Uterus (tissue), 4 donors: ENCODE results near the gene HGFAC. TPM values are rescaled to one million over a fixed set of nuclear protein-coding genes. Genes with fewer than 3 reads are reported as not detected.
A peak's percentile ranks its signal among the peaks of the same experiment; 100 is the strongest.

Source experiments
- DNase-seq, 2 donors: peaks; one replicate each; pipeline ENCODE4 v3.0.0-alpha.2; 2019 to 2020
- H3K27ac ChIP-seq, 2 donors: fragments of 200-600 bp; sonication (generic); 1 replicate in 1 of 2; 2 replicates in 1 of 2; pipeline ENCODE4 v1.5.1; 2016 to 2018
- H3K27me3 ChIP-seq, 2 donors: fragments of 200-600 bp; sonication (generic); one replicate each; pipeline ENCODE4 v1.5.1; 2018 to 2019; ENCODE audit warnings: control low read depth in 1 of 2
- H3K36me3 ChIP-seq, 2 donors: fragments of 200-600 bp; sonication (generic); one replicate each; pipeline ENCODE4 v1.5.1; 2019; ENCODE audit warnings: control low read depth in 1 of 2
- H3K4me1 ChIP-seq, 2 donors: fragments of 200-600 bp; sonication (generic); one replicate each; pipeline ENCODE4 v1.5.1; 2018 to 2019; ENCODE audit warnings: control low read depth in 1 of 2
- H3K4me3 ChIP-seq, 2 donors: fragments of 200-600 bp; sonication (generic); 1 replicate in 1 of 2; 2 replicates in 1 of 2; pipeline ENCODE4 v1.5.1; 2018 to 2019; ENCODE audit warnings: mild to moderate bottlenecking in 1 of 2
- H3K9me3 ChIP-seq, 2 donors: fragments of 200-600 bp; sonication (generic); one replicate each; pipeline ENCODE4 v1.5.1; 2019; ENCODE audit warnings: control low read depth in 1 of 2
- POLR2A ChIP-seq, 2 donors: fragments of 450-650 bp; IDR thresholded peaks; one replicate each; pipeline ENCODE4 v1.6.1; 2016; ENCODE audit warnings: antibody characterized with exemption in 2 of 2, mild to moderate bottlenecking in 1 of 2, moderate library complexity in 1 of 2
- intact Hi-C: fragments of 100-400 bp; cut with DNase I; formaldehyde crosslinking; loops from one replicate; pipeline ENCODE4 v1.15.1; 2023; ENCODE audit warnings: low total_unique reads
- total RNA-seq, 4 donors: library from RNA; depleted of rRNA in 3 of 4; stranded (reverse); fragments of >200 nt in 3 of 4; gene quantifications; one replicate each; pipeline versions ENCODE4 v1.1.0 to v1.2.4, GENCODE V29; 2014 to 2023
- TF ChIP-seq, protein P1 (sequence below), 4 experiments: fragments of 200-600 bp in 2 of 4; fragments of 450-650 bp in 2 of 4; sonication (generic) in 2 of 4; IDR thresholded peaks; one replicate each; pipeline ENCODE4 v1.5.1; 2016 to 2019; ENCODE audit warnings: antibody characterized with exemption in 4 of 4, mild to moderate bottlenecking in 2 of 4, moderate library complexity in 1 of 4
- donor health status: DM: yes; HTN: yes; CAD: no.

The HGFAC gene
- total RNA-seq, 4 donors from 2014 or later: 0.28 to 3.1 TPM; not detected in 2

DNA sequence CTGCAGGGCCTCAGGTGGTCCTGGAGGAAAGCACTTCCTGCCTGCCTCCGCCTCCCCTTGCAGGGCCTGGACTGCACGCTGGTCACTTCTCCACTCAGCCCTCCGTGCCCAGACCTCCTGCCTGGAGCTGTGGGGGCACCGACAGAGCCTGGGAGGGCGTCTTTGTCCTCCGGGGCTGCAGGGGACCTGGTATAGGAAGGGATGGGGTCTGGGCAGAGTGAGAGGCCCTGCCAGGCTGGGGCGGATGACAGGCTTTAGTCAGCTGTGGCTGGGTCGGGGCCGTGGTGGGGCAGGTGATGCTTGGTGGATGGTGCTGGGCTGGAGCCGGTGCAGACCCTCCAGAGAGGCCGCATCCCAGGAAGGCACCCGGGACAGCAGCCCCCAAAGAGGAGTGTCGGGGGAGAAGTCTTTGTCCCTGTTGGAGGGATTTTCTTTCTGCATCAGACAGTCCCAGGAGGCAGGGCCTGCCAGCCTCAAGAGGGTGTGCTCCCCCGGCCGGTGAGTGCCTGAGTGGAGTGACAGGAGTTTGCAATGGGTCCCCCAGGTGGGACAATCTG is 22.7 kb downstream of the HGFAC start:
- TF ChIP-seq, protein P1, sequence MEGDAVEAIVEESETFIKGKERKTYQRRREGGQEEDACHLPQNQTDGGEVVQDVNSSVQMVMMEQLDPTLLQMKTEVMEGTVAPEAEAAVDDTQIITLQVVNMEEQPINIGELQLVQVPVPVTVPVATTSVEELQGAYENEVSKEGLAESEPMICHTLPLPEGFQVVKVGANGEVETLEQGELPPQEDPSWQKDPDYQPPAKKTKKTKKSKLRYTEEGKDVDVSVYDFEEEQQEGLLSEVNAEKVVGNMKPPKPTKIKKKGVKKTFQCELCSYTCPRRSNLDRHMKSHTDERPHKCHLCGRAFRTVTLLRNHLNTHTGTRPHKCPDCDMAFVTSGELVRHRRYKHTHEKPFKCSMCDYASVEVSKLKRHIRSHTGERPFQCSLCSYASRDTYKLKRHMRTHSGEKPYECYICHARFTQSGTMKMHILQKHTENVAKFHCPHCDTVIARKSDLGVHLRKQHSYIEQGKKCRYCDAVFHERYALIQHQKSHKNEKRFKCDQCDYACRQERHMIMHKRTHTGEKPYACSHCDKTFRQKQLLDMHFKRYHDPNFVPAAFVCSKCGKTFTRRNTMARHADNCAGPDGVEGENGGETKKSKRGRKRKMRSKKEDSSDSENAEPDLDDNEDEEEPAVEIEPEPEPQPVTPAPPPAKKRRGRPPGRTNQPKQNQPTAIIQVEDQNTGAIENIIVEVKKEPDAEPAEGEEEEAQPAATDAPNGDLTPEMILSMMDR (IDR thresholded peaks at IDR 0.05): no peak
- no peak for TF ChIP-seq POLR2A (IDR thresholded peaks at IDR 0.05)
- DNase-seq: no peak
- Histone ChIP-seq H3K36me3 (no peaks in the 10 kb centered on the region), H3K27ac (no peak overlapping the region), H3K4me1 (peaks cover 0 to 4% of the 10 kb centered on the region in 2 donors), H3K4me3 (no peak overlapping the region), H3K27me3 (no peaks in the 10 kb centered on the region), H3K9me3 (no peaks in the 10 kb centered on the region)
- intact Hi-C loops: no loop called here

DNA sequence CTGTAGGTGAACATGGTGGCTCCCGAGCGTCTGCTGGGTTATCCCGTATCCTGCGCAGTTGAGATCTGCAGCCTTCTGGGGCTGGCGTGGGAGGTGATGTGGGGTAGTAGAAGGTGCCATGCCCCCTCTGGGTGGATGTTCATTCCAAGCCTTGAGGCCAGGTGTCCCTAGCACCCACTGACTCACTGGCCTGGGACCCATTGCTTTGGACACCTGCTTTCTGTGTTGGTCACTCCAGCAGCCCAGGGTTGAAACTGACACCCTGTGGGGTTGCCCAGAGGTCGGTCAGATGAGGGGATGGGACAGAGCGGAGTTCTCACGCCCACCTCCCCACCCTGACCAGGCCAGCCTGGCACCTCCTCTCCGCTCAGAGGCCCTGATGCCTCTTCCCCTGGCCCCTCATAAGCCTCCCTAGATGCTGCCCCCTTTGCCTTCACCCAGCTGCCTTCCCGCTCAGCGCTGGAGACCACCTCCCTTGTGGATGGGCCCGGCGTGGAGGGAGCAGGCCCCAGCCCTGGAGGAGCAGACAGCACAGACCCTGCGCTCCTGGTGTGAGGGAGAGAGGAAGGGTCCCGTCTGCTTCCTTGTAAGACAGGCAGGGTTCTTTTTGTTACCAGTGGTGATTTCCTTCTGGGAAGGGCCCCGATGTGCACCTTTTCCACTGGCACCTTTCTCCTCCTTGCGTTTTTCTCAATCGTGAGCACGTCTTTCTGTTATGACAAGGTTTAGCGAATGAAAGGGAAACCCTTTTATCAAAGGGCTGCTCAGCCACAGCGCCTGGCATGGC is 23.3 kb downstream of the HGFAC start:
- intact Hi-C loops: no loop called here
- no peak for DNase-seq
- no peaks in the 10 kb centered on the region for H3K9me3 ChIP-seq
- no peak overlapping the region for H3K4me3 ChIP-seq
- TF ChIP-seq POLR2A (IDR thresholded peaks at IDR 0.05): no peak
- TF ChIP-seq, protein P1 (IDR thresholded peaks at IDR 0.05): no peak
- H3K27ac ChIP-seq: no peak overlapping the region
- H3K4me1 ChIP-seq: peaks cover 0 to 4% of the 10 kb centered on the region in 2 donors
- H3K36me3 ChIP-seq: no peaks in the 10 kb centered on the region
- no peaks in the 10 kb centered on the region for H3K27me3 ChIP-seq

DNA sequence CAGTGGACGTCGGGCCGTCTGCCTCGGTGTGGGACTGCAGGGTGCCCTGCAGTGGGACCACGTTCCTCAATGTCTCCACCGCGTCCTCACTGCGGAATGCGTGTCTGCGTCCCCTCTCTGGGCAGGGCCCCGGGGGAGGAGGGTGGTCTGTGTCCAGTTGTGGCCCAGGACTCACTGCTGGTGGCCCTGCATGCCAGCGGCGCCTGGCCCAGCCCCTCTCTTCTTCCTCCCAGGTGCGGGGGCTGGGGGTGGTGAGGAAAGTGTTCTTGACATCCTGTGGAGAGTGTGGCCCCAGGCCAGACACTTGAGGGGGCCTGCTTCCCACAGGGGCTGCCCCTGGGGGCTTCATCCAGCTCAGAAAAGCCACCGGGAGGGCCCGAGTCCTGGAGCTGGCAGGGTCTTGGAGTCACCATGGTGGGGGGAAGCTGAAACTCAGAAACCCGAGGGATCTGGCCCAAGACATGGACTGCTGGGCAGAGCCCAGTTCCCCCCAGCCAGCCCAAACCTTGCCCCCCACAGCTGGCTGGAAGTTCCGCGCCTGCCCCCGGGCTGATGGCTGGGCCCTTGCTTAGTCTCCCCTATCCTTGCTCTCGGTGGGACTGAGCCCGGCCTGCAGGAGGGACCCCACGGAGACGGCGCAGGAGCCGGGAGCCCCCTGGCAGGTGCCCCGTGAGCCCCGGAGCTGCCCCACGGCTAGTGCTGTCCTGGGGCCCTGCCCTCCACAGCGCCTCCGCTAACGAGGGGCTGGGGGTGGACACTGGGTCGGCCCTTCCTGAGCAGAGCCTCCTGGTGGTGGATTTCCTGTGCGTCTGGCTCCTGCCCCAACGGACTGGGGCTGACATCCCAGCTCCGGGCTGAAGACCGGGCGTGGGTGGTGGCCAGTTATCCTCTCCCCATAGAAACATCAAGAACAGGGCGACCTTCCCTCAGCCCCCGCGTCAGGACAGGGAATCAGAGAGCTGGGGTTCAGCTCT is 24.2 kb downstream of the HGFAC start:
- Histone ChIP-seq H3K4me3 (no peak overlapping the region), H3K27ac (no peak overlapping the region), H3K36me3 (no peaks in the 10 kb centered on the region), H3K9me3 (no peaks in the 10 kb centered on the region), H3K27me3 (no peaks in the 10 kb centered on the region), H3K4me1 (peaks cover 0 to 4% of the 10 kb centered on the region in 2 donors)
- DNase-seq: no peak
- intact Hi-C loops: no loop called here
- TF ChIP-seq, protein P1 (IDR thresholded peaks at IDR 0.05): peak in 2 of 4 experiments; percentile 7 to 21
- TF ChIP-seq POLR2A (IDR thresholded peaks at IDR 0.05): no peak

DNA sequence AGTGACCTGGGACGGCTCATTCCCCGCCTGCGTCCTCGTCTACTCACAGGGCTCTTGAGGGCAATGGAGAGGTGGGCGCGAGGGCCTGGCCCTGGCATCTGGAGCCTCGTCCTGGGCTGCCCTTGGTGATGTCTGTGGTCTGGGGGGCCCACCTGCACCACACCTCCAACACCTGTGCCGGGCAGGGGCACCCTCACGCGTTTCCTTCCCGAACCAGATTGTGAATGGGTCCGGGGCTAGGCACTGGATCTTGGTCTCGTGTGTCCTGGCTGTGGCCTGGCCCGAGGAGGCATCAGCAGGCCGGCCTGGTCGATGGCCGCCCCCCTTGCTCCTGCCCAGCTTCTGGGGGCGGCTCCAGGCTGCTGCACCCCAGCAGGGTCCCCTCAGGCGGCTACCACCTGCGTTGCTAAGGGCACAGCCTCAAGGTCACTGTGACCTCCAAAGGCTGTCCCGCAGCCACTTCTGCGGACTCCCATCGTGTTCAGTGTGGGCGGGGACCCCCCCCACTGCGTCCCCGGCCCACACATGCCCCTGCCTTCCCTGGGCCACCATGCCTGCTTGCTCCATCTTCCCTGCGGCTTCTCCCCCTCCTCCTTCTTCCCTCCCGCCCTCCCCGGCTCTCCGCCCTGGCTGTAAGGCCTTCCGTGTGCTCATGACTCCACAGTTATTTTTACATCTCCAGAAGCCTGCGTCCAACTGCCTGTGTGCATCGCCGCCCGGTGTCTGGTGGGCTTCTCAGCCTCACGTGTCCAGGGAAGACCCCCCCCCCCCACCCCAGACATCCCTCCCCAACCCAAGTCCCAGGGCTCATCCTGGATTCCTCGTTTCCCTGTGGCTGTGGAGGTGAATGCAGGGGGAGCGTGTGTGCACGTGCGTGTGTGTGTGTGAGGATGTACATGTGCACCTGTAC is 25.2 kb downstream of the HGFAC start:
- Histone ChIP-seq H3K9me3 (no peaks in the 10 kb centered on the region), H3K4me1 (peaks cover 0 to 4% of the 10 kb centered on the region in 2 donors), H3K4me3 (no peak overlapping the region), H3K36me3 (no peaks in the 10 kb centered on the region), H3K27me3 (no peaks in the 10 kb centered on the region), H3K27ac (no peak overlapping the region)
- DNase-seq: no peak
- TF ChIP-seq POLR2A (IDR thresholded peaks at IDR 0.05): no peak
- TF ChIP-seq, protein P1 (IDR thresholded peaks at IDR 0.05): no peak
- intact Hi-C loops: no loop called here
